ENCODE results near the gene PRICKLE1.
A peak's percentile ranks its signal among the peaks of the same experiment; 100 is the strongest.

Gene PRICKLE1

DNA sequence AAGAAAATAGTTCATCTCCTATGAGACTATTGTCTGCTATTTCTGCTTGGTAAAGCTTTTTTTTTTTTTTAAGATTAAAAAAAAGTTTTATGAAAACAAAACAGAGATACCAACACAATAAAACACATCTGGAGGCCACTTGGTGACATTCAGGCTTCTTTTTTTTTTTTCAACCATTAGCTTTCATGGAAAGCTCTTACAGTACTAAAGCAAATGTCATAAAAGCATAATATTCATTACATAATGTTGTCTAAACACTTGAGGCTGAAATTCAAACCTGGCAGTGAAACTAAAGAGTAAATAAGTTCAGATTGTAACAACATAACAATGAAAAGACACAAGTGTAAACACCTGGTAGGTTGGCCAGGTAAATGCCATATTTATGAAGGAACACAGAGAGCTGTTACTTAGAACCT is 14.7 kb downstream of the PRICKLE1 start:
- H3K27me3 ChIP-seq = no peaks in the 10 kb centered on the region
- no peaks in the 10 kb centered on the region for H3K9me3 ChIP-seq
- no peak overlapping the region for H3K27ac ChIP-seq
- no peaks in the 10 kb centered on the region for H3K36me3 ChIP-seq
- H3K4me3 ChIP-seq = no peak overlapping the region
- peaks cover 0 to 6% (median 0%) of the 10 kb centered on the region in 4 donors for H3K4me1 ChIP-seq
- intact Hi-C loops (cut with DNase I; ENCODE audit: low total_unique reads) = no loop called here
- TF ChIP-seq, protein P1, sequence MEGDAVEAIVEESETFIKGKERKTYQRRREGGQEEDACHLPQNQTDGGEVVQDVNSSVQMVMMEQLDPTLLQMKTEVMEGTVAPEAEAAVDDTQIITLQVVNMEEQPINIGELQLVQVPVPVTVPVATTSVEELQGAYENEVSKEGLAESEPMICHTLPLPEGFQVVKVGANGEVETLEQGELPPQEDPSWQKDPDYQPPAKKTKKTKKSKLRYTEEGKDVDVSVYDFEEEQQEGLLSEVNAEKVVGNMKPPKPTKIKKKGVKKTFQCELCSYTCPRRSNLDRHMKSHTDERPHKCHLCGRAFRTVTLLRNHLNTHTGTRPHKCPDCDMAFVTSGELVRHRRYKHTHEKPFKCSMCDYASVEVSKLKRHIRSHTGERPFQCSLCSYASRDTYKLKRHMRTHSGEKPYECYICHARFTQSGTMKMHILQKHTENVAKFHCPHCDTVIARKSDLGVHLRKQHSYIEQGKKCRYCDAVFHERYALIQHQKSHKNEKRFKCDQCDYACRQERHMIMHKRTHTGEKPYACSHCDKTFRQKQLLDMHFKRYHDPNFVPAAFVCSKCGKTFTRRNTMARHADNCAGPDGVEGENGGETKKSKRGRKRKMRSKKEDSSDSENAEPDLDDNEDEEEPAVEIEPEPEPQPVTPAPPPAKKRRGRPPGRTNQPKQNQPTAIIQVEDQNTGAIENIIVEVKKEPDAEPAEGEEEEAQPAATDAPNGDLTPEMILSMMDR (IDR thresholded peaks at IDR 0.05) = no peak
- DNase-seq = no peak

DNA sequence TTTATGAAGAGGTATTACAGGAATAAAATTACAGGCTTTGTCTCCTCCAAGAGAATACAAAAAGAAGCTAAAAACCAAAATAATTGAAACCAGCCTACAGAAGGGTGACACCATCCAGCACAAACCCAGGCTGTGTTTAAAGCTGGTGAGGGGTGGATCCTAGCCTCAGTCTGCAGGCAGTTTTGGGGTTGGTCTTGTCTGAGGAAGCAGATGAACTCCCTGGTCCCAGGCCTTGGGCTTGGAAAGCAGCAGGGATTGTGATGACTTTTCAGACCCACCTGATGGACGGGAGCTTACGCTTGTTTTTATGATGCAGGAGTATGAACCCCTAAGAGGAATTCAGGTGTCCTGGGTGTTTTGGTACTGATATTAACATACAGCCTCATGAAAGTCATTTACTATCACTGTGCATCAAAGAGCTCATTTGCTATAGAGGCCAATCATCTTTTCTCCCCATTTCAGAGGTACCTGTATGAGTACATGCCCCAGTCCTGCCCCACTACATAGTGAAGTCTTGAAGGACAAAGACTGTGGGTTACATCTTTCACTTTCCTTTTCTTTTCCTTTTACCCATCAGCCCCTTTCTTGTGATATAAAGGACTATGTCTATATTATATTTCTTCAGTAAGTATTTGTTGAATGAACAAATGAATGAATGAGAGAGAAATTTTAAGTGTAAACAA is 18.1 kb downstream of the PRICKLE1 start:
- Histone ChIP-seq H3K4me3 (no peak overlapping the region), H3K27me3 (no peaks in the 10 kb centered on the region), H3K9me3 (no peaks in the 10 kb centered on the region), H3K4me1 (no peaks in the 10 kb centered on the region), H3K27ac (no peak overlapping the region), H3K36me3 (no peaks in the 10 kb centered on the region)
- TF ChIP-seq, protein P1 (IDR thresholded peaks at IDR 0.05) = no peak
- no peak for DNase-seq
- intact Hi-C loops (cut with DNase I; ENCODE audit: low total_unique reads) = no loop called here

- Histone ChIP-seq H3K4me1 (no peaks in the 10 kb centered on the region), H3K36me3 (no peaks in the 10 kb centered on the region), H3K27ac (no peak overlapping the region), H3K4me3 (no peak overlapping the region), H3K9me3 (no peaks in the 10 kb centered on the region), H3K27me3 (no peaks in the 10 kb centered on the region)
- intact Hi-C loops (cut with DNase I; ENCODE audit: low total_unique reads) = no loop called here
- TF ChIP-seq, protein P1 (IDR thresholded peaks at IDR 0.05) = no peak
- no peak for DNase-seq
These were observed 19.5 kb downstream of the PRICKLE1 start for GRCh38 chr12:42570076-42570475.

DNA sequence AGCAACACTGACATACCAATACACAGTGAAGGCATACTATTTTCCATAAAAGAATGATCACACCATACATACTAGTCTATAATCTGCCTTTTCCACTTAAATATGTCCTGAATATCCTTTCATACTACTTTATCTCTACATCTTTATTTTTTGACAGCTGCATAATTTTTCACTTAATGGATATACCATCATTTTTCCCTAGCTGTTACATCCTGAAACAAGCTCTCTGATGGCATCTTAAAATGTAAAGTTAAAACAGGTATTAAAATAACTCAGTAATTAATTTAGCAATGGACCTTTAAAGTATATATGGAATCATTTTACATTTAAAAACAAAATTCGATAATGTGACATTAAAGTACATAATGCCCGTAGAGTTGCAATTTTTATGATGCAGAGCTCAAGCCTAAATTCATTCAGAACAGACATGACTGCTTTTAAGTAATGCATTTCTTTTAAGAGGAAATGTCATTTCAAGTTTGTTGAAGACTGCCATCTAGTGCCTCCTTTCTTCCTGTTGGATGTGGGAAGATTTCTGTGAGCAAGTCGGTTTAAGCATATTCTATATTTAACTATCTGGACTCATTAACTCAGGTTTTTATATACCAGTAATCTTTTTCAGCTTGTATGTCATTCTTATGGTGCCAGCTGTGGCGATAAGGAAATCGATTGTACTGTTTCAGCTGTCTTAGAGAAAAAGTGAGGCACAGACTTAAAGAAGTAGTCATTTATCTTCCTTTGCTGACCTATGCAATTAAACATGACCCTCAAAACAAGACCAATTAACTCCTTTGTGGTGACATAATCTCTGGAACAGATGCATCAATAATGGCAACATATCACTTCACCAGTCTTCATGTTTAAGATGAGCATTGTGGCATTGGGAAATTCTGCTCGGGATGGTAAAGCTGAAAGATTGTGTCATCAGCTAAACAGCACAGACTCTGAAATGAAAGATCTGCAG is 20.3 kb downstream of the PRICKLE1 start:
- TF ChIP-seq, protein P1 (IDR thresholded peaks at IDR 0.05) = peak; percentile 35 to 51
- Histone ChIP-seq H3K36me3 (no peaks in the 10 kb centered on the region), H3K4me1 (no peaks in the 10 kb centered on the region), H3K27me3 (no peaks in the 10 kb centered on the region), H3K9me3 (no peaks in the 10 kb centered on the region), H3K27ac (no peak overlapping the region), H3K4me3 (no peak overlapping the region)
- DNase-seq = no peak
- intact Hi-C loops (cut with DNase I; ENCODE audit: low total_unique reads) = loop anchor here (1.0 to 5.0 kb wide), 2 partner anchors 41 to 87 kb away; no protein-coding TSS in a partner anchor

- H3K27ac ChIP-seq = no peak overlapping the region
- no peaks in the 10 kb centered on the region for H3K4me1 ChIP-seq
- no peaks in the 10 kb centered on the region for H3K27me3 ChIP-seq
- DNase-seq = no peak
- no peak overlapping the region for H3K4me3 ChIP-seq
- no peaks in the 10 kb centered on the region for H3K9me3 ChIP-seq
- no peaks in the 10 kb centered on the region for H3K36me3 ChIP-seq
- intact Hi-C loops (cut with DNase I; ENCODE audit: low total_unique reads) = loop anchor here (5.0 kb wide), 1 partner anchor 83 kb away; no protein-coding TSS in a partner anchor
- TF ChIP-seq, protein P1 (IDR thresholded peaks at IDR 0.05) = no peak
These were observed 23.9 kb downstream of the PRICKLE1 start for GRCh38 chr12:42565633-42566032.
